Astrocyte (in vitro differentiated cells and primary cell): Measurements from ENCODE around the gene KLHDC7A. TPM values are rescaled to one million over a fixed set of nuclear protein-coding genes. Genes with fewer than 3 reads are reported as not detected.

Source experiments
- DNase-seq: peaks from one replicate; pipeline ENCODE4 v3.0.0-alpha.2; 2010; ENCODE audit warnings: low read depth
- FAIRE-seq: peaks from 2 replicates; lab custom pipeline; 2011; peaks lifted over from hg19 to GRCh38; lab: Jason Lieb, UNC
- H2AFZ ChIP-seq: 2 replicates; pipeline ENCODE4 v1.6.0; 2012; ENCODE audit warnings: low read depth, low read length, inconsistent platforms
- H3K27ac ChIP-seq: 2 replicates; pipeline ENCODE4 v1.5.1; 2011; ENCODE audit warnings: low read depth, low read length, inconsistent platforms
- H3K27me3 ChIP-seq: 2 replicates; pipeline ENCODE4 v1.6.0; 2011; ENCODE audit warnings: low read length, inconsistent platforms; ENCODE audit not compliant: insufficient read depth
- H3K36me3 ChIP-seq: 2 replicates; pipeline ENCODE4 v1.5.1; 2011; ENCODE audit warnings: low read length, inconsistent platforms; ENCODE audit not compliant: insufficient read depth
- H3K4me1 ChIP-seq: 2 replicates; pipeline ENCODE4 v1.5.1; 2011; ENCODE audit warnings: low read length, inconsistent platforms; ENCODE audit not compliant: insufficient read depth
- H3K4me2 ChIP-seq: 2 replicates; pipeline ENCODE4 v1.6.0; 2012; ENCODE audit warnings: low read length, inconsistent platforms
- H3K4me3 ChIP-seq: 2 replicates; pipeline ENCODE4 v1.5.1; 2011; ENCODE audit warnings: low read depth, mild to moderate bottlenecking, low read length, inconsistent platforms; ENCODE audit not compliant: insufficient read depth
- H3K79me2 ChIP-seq: 2 replicates; pipeline ENCODE4 v1.6.0; 2012; ENCODE audit warnings: mild to moderate bottlenecking, low read length, inconsistent platforms; ENCODE audit not compliant: insufficient read depth
- H3K9ac ChIP-seq: 2 replicates; pipeline ENCODE4 v1.6.0; 2012; ENCODE audit warnings: mild to moderate bottlenecking, low read length, inconsistent platforms
- H3K9me3 ChIP-seq: 2 replicates; pipeline ENCODE4 v1.5.1; 2012; ENCODE audit warnings: low read depth, mild to moderate bottlenecking, low read length, inconsistent platforms; ENCODE audit not compliant: insufficient read depth
- H4K20me1 ChIP-seq: 2 replicates; pipeline ENCODE4 v1.6.0; 2012; ENCODE audit warnings: low read length, inconsistent platforms; ENCODE audit not compliant: insufficient read depth
- H3K27ac Mint-ChIP-seq: one replicate; pipeline ENCODE4 v1.8.0; 2021; ENCODE audit warnings: mild to moderate bottlenecking, mixed read lengths; ENCODE audit not compliant: unreplicated experiment
- H3K27me3 Mint-ChIP-seq: one replicate; pipeline ENCODE4 v1.8.0; 2021; ENCODE audit warnings: low read depth, mixed read lengths; ENCODE audit not compliant: unreplicated experiment
- H3K36me3 Mint-ChIP-seq: one replicate; pipeline ENCODE4 v1.8.0; 2021; ENCODE audit warnings: low read depth, mixed read lengths; ENCODE audit not compliant: unreplicated experiment
- H3K4me1 Mint-ChIP-seq: one replicate; pipeline ENCODE4 v1.8.0; 2021; ENCODE audit warnings: low read depth, mixed read lengths; ENCODE audit not compliant: unreplicated experiment
- H3K4me3 Mint-ChIP-seq: one replicate; pipeline ENCODE4 v1.8.0; 2021; ENCODE audit warnings: mild to moderate bottlenecking, moderate library complexity, mixed read lengths; ENCODE audit not compliant: unreplicated experiment
- H3K9me3 Mint-ChIP-seq: one replicate; pipeline ENCODE4 v1.8.0; 2021; ENCODE audit warnings: mild to moderate bottlenecking, mixed read lengths; ENCODE audit not compliant: unreplicated experiment
- EZH2 ChIP-seq: IDR thresholded peaks from 2 replicates; pipeline ENCODE4 v1.6.1; 2012; ENCODE audit warnings: mild to moderate bottlenecking, low read length, inconsistent platforms; ENCODE audit not compliant: insufficient read depth
- total RNA-seq: library from RNA; stranded (reverse); gene quantifications from 2 replicates; pipeline ENCODE4 v1.2.1, GENCODE V29; 2021
- TF ChIP-seq, protein P1 (sequence below): IDR thresholded peaks from 2 replicates; pipeline ENCODE4 v1.5.1; 2011; ENCODE audit warnings: low read depth, mild to moderate bottlenecking, inconsistent platforms, low read length, moderate library complexity; ENCODE audit not compliant: insufficient read depth

KLHDC7A gene
- total RNA-seq, 1 donor from 2014 or later = 0.14 TPM

- no peak for TF ChIP-seq EZH2
- TF ChIP-seq, protein P1, sequence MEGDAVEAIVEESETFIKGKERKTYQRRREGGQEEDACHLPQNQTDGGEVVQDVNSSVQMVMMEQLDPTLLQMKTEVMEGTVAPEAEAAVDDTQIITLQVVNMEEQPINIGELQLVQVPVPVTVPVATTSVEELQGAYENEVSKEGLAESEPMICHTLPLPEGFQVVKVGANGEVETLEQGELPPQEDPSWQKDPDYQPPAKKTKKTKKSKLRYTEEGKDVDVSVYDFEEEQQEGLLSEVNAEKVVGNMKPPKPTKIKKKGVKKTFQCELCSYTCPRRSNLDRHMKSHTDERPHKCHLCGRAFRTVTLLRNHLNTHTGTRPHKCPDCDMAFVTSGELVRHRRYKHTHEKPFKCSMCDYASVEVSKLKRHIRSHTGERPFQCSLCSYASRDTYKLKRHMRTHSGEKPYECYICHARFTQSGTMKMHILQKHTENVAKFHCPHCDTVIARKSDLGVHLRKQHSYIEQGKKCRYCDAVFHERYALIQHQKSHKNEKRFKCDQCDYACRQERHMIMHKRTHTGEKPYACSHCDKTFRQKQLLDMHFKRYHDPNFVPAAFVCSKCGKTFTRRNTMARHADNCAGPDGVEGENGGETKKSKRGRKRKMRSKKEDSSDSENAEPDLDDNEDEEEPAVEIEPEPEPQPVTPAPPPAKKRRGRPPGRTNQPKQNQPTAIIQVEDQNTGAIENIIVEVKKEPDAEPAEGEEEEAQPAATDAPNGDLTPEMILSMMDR = no peak
- H3K4me2 ChIP-seq = no peak overlapping the region
- no peaks in the 10 kb centered on the region for H3K36me3 Mint-ChIP-seq
- H3K9me3 Mint-ChIP-seq = no peaks in the 10 kb centered on the region
- H3K79me2 ChIP-seq = no peaks in the 10 kb centered on the region
- no peaks in the 10 kb centered on the region for H3K4me1 Mint-ChIP-seq
- H3K9me3 ChIP-seq = no peaks in the 10 kb centered on the region
- no peak overlapping the region for H3K27ac ChIP-seq
- no peaks in the 10 kb centered on the region for H3K36me3 ChIP-seq
- no peaks in the 10 kb centered on the region for H3K27me3 ChIP-seq
- DNase-seq (no peak), FAIRE-seq (no peak)
- H2AFZ ChIP-seq = no peak overlapping the region
- H3K4me3 Mint-ChIP-seq = no peak overlapping the region
- H3K27me3 Mint-ChIP-seq = peaks cover 66% of the 10 kb centered on the region
- no peaks in the 10 kb centered on the region for H4K20me1 ChIP-seq
- no peaks in the 10 kb centered on the region for H3K4me1 ChIP-seq
- H3K27ac Mint-ChIP-seq = no peak overlapping the region
- no peak overlapping the region for H3K9ac ChIP-seq
- H3K4me3 ChIP-seq = no peak overlapping the region
Observed at GRCh38 chr1:18534810-18535205, 54.1 kb downstream of the KLHDC7A start.

Other genes with a start within 250 kb of the KLHDC7A start
- gene PAX7, start 149.9 kb downstream of the KLHDC7A start, total RNA-seq = 0.05 TPM in 1 of 2 replicates, not detected in the other